ENCODE measurements around the gene WDR62.

WDR62 gene

GRCh38 chr19:36142496-36142895 lies 87.8 kb downstream of the WDR62 start:
- no peak for DNase-seq (ENCODE audit: low read depth)

- DNase-seq (ENCODE audit: low read depth), result no peak
Measured at GRCh38 chr19:36144624-36145023, 89.9 kb downstream of the WDR62 start.

GRCh38 chr19:36149673-36150406 lies 95.1 kb downstream of the WDR62 start:
- DNase-seq (ENCODE audit: low read depth), result no peak

- no peak for DNase-seq (ENCODE audit: low read depth)
Measured at GRCh38 chr19:36150586-36150985, 95.9 kb downstream of the WDR62 start.

- DNase-seq (ENCODE audit: low read depth), result no peak
Measured at GRCh38 chr19:36151144-36152018, 96.7 kb downstream of the WDR62 start.

GRCh38 chr19:36152019-36152351 lies 97.3 kb downstream of the WDR62 start:
- no peak for DNase-seq (ENCODE audit: low read depth)

- DNase-seq (ENCODE audit: low read depth), result no peak
Measured at GRCh38 chr19:36152352-36153091, 97.8 kb downstream of the WDR62 start, which contains the start of gene COX7A1. COX7A1 (minus strand) TSS chr19:36152447; CDS start chr19:36152407, 40 bp downstream.

GRCh38 chr19:36153126-36153525 lies 98.4 kb downstream of the WDR62 start:
- no peak for DNase-seq (ENCODE audit: low read depth)
